Measurements from ENCODE around the gene HMGN4. TPM values are rescaled to one million over a fixed set of nuclear protein-coding genes. Genes with fewer than 3 reads are reported as not detected.
A peak's percentile ranks its signal among the peaks of the same experiment; 100 is the strongest.

Gene HMGN4
- total and polyA plus RNA-seq, 9 of the 15 experiments (the other 6 are each of a cell fraction or from before 2014, with no cell fraction given): 35.4 to 134 (median 94.1) TPM

DNA sequence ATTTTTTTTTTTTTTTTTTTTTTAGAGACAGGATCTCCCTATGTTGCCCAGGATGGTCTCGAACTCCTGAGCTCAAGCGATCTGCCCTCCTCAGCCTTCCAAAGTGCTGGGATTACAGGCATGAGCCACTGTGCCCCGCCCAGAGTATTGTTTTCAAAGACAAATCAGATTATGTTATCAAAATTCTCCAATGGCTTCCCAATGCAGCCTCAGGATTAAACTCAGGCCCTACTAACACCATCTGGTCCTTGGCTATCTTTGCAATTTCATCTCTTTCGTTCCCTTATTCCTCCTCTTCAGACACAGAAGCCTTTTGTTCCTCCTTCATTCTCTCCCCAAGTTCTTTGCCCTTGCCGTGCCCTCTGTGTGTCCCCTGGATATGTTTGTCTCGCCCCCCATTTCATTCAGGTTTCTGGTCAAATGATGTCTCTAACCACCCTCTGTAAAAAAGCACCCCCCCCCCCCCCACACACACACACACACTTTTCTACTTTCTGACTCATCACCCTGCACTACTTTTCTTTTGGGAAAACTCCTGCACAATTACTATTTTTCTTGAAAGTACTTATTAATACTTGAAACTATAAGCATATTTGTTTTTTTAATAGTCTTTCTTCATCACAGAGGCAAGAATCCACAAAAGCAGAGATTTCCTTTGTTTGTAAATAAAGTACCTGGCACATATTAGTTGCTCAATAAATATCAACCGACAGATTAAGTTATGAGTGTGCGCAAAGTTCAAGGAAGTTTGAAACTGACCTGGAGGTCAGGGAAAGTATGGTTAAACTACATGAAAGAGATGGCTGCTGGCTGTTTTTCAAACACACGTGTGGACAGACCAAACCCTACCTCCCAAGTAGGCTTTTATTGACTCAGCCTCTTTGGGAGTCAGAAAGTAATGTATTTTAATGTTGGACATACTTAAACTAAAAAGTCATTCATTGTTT, 21.4 kb upstream of the HMGN4 start (continued):
- TF ChIP-seq, protein P1, sequence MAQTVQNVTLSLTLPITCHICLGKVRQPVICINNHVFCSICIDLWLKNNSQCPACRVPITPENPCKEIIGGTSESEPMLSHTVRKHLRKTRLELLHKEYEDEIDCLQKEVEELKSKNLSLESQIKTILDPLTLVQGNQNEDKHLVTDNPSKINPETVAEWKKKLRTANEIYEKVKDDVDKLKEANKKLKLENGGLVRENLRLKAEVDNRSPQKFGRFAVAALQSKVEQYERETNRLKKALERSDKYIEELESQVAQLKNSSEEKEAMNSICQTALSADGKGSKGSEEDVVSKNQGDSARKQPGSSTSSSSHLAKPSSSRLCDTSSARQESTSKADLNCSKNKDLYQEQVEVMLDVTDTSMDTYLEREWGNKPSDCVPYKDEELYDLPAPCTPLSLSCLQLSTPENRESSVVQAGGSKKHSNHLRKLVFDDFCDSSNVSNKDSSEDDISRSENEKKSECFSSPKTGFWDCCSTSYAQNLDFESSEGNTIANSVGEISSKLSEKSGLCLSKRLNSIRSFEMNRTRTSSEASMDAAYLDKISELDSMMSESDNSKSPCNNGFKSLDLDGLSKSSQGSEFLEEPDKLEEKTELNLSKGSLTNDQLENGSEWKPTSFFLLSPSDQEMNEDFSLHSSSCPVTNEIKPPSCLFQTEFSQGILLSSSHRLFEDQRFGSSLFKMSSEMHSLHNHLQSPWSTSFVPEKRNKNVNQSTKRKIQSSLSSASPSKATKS (CRISPR knock-in tag; IDR thresholded peaks at IDR 0.05): no peak
- TF ChIP-seq MIER1 (IDR thresholded peaks at IDR 0.05; ENCODE audit: low read depth) (no peak), PYGO2 (tag; IDR thresholded peaks at IDR 0.05) (no peak), CBFA2T3 (IDR thresholded peaks at IDR 0.05) (peak; percentile 33), ZNF232 (CRISPR knock-in tag; IDR thresholded peaks at IDR 0.05) (no peak), NRF1 (conservative IDR thresholded peaks at IDR 0.05 in 1 of 2, IDR thresholded peaks at IDR 0.05 in 1 of 2) (no peak), HEY1 (CRISPR knock-in tag; IDR thresholded peaks at IDR 0.05; ENCODE audit: borderline replicate concordance) (no peak), NFYB (IDR thresholded peaks at IDR 0.05; ENCODE audit: extremely low read depth, insufficient read length) (no peak), MED1 (CRISPR knock-in tag; IDR thresholded peaks at IDR 0.05; ENCODE audit: borderline replicate concordance) (no peak), LARP7 (IDR thresholded peaks at IDR 0.05) (no peak), MEF2A (IDR thresholded peaks at IDR 0.05; ENCODE audit: control insufficient read depth, low read depth, low read length) (no peak), MAZ (CRISPR knock-in tag; conservative IDR thresholded peaks at IDR 0.05 in 1 of 2, IDR thresholded peaks at IDR 0.05 in 1 of 2) (no peak), MAFG (tag; conservative IDR thresholded peaks at IDR 0.05) (no peak; the same call in 1 of the 2 replicates), ZNF184 (CRISPR knock-in tag; IDR thresholded peaks at IDR 0.05) (no peak), ELF1 (tag; IDR thresholded peaks at IDR 0.05) (0 out of 2 replicates have a peak, but pooled peaks have one; percentile 33), TRIM28 (IDR thresholded peaks at IDR 0.05) (no peak), ZNF174 (CRISPR knock-in tag; IDR thresholded peaks at IDR 0.05) (no peak), FIP1L1 (IDR thresholded peaks at IDR 0.05; ENCODE audit: low read depth, low read length, poor library complexity, severe bottlenecking) (no peak), SMARCE1 (IDR thresholded peaks at IDR 0.05) (peak; percentile 46; the same call in 1 of the 2 replicates), ZNF764 (CRISPR knock-in tag; IDR thresholded peaks at IDR 0.05; ENCODE audit: low read depth) (no peak), BDP1 (IDR thresholded peaks at IDR 0.05; ENCODE audit: insufficient read depth, insufficient read length) (no peak)
- TF ChIP-seq, protein P2, sequence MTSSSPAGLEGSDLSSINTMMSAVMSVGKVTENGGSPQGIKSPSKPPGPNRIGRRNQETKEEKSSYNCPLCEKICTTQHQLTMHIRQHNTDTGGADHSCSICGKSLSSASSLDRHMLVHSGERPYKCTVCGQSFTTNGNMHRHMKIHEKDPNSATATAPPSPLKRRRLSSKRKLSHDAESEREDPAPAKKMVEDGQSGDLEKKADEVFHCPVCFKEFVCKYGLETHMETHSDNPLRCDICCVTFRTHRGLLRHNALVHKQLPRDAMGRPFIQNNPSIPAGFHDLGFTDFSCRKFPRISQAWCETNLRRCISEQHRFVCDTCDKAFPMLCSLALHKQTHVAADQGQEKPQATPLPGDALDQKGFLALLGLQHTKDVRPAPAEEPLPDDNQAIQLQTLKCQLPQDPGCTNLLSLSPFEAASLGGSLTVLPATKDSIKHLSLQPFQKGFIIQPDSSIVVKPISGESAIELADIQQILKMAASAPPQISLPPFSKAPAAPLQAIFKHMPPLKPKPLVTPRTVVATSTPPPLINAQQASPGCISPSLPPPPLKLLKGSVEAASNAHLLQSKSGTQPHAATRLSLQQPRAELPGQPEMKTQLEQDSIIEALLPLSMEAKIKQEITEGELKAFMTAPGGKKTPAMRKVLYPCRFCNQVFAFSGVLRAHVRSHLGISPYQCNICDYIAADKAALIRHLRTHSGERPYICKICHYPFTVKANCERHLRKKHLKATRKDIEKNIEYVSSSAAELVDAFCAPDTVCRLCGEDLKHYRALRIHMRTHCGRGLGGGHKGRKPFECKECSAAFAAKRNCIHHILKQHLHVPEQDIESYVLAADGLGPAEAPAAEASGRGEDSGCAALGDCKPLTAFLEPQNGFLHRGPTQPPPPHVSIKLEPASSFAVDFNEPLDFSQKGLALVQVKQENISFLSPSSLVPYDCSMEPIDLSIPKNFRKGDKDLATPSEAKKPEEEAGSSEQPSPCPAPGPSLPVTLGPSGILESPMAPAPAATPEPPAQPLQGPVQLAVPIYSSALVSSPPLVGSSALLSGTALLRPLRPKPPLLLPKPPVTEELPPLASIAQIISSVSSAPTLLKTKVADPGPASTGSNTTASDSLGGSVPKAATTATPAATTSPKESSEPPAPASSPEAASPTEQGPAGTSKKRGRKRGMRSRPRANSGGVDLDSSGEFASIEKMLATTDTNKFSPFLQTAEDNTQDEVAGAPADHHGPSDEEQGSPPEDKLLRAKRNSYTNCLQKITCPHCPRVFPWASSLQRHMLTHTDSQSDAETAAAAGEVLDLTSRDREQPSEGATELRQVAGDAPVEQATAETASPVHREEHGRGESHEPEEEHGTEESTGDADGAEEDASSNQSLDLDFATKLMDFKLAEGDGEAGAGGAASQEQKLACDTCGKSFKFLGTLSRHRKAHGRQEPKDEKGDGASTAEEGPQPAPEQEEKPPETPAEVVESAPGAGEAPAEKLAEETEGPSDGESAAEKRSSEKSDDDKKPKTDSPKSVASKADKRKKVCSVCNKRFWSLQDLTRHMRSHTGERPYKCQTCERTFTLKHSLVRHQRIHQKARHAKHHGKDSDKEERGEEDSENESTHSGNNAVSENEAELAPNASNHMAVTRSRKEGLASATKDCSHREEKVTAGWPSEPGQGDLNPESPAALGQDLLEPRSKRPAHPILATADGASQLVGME (CRISPR knock-in tag; IDR thresholded peaks at IDR 0.05): no peak

Data from K562 (cell line).